Aorta (tissue), 5 donors: ENCODE data around the gene PDE4B. TPM values are rescaled to one million over a fixed set of nuclear protein-coding genes. Genes with fewer than 3 reads are reported as not detected.

Experiments
- ATAC-seq: fragments of 200-7000 bp; cut with Tn5 transposase; one replicate; pipeline ENCODE4 v1.9.1; 2022; ENCODE audit warnings: moderate library complexity; ENCODE audit not compliant: low FRiP score
- DNase-seq, 2 donors: peaks; one replicate each; pipeline ENCODE4 v3.0.0-alpha.2; 2020
- H3K27ac ChIP-seq, 2 donors: one replicate each; pipeline ENCODE4 v1.5.1; 2013; ENCODE audit warnings: low read length in 2 of 2, mild to moderate bottlenecking in 2 of 2, moderate library complexity in 2 of 2, control low read depth in 1 of 2, inconsistent platforms in 1 of 2, low read depth in 1 of 2
- H3K27me3 ChIP-seq, 2 donors: one replicate each; pipeline ENCODE4 v1.6.1; 2013; ENCODE audit warnings: control low read depth in 1 of 2, low read length in 1 of 2, mild to moderate bottlenecking in 1 of 2, moderate library complexity in 1 of 2; ENCODE audit not compliant: insufficient read depth in 2 of 2, control insufficient read depth in 1 of 2
- H3K36me3 ChIP-seq, 2 donors: one replicate each; pipeline ENCODE4 v1.6.1; 2013; ENCODE audit warnings: control low read depth in 1 of 2, low read length in 1 of 2, mild to moderate bottlenecking in 1 of 2; ENCODE audit not compliant: insufficient read depth in 2 of 2, control insufficient read depth in 1 of 2
- H3K4me1 ChIP-seq, 2 donors: one replicate each; pipeline ENCODE4 v1.6.1; 2013; ENCODE audit warnings: low read length in 2 of 2, control low read depth in 1 of 2, mild to moderate bottlenecking in 1 of 2, moderate library complexity in 1 of 2; ENCODE audit not compliant: insufficient read depth in 2 of 2, control insufficient read depth in 1 of 2
- H3K4me3 ChIP-seq, 2 donors: one replicate each; pipeline ENCODE4 v1.5.1; 2013; ENCODE audit warnings: low read length in 2 of 2, control low read depth in 1 of 2, mild to moderate bottlenecking in 1 of 2
- H3K9me3 ChIP-seq: one replicate; pipeline ENCODE4 v1.6.1; 2013; ENCODE audit warnings: mild to moderate bottlenecking, low read length; ENCODE audit not compliant: control insufficient read depth
- WGBS, 2 donors: extraction: QIAGEN DNeasy Blood & Tissue Kit; methylation state at CpG; one replicate each; pipeline ENCODE4 v1.1.7; 2013; 5-methylcytosine and 5-hydroxymethylcytosine counted together
- intact Hi-C, 2 donors: fragments of 100-400 bp; cut with DNase I; formaldehyde crosslinking; loops; one replicate each; pipeline versions ENCODE4 v1.14.2 to v1.15.0; 2022
- polyA plus RNA-seq, 2 donors: library from polyadenylated mRNA; stranded (reverse); fragments of 200-250 nt; gene quantifications; one replicate each; pipeline ENCODE4 v1.2.3, GENCODE V29; 2013
- total RNA-seq, 2 donors: library from RNA; stranded (reverse); fragmentation: NEBNext Ultra II Directional; extraction: Animal tissue kit (Norgen Biotek cat#: 25700); gene quantifications; one replicate each; pipeline ENCODE4 v1.2.1, GENCODE V29; 2021
- donor health status: healthy with polysubstance abuse.
- donor health status: Bipolar disorder and iron deficiency.
- donor health status: DM: no; HTN: no; CAD: no.
- donor health status: DM: no; HTN: no; CAD: no.
- donor health status: DM: yes; HTN: yes; CAD: no.

PDE4B gene
- total and polyA plus RNA-seq, 4 donors, result 4.8 to 24.5 (median 12.5) TPM

DNA sequence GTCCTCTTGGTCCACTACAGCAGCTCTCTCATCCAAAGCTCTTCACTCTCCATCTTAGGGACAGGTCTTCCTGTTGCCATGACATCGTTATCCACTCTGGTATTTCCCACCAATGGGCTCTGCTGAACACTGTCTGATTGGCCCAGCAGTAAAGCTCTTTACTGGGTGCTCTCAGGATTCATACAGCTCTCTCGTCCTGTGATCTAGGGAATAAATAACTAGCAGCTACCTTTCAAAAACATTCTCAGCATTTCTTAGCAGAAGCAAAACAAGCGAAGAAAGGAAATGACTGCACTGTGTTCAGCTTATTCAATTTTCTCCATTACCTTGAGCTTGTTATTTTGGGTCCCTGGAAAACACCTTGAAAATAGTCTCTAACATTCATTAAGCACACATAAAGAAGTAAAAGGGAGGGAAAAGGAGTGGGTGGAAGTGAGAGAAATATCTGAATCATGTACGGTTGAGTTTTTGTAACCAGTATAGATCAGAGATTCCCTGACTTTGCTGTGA is 577.8 kb downstream of the PDE4B start:
- no peak for DNase-seq
- Histone ChIP-seq H3K27me3 (no peaks in the 10 kb centered on the region), H3K4me1 (no peaks in the 10 kb centered on the region), H3K9me3 (no peaks in the 10 kb centered on the region), H3K4me3 (no peak overlapping the region), H3K36me3 (peaks cover 0 to 4% of the 10 kb centered on the region in 2 donors), H3K27ac (no peak overlapping the region)
- no peak for ATAC-seq
- 71 to 73% methylated on average over 4 of the region's 4 CpGs for WGBS, 2 donors
- intact Hi-C loops, result no loop called here

DNA sequence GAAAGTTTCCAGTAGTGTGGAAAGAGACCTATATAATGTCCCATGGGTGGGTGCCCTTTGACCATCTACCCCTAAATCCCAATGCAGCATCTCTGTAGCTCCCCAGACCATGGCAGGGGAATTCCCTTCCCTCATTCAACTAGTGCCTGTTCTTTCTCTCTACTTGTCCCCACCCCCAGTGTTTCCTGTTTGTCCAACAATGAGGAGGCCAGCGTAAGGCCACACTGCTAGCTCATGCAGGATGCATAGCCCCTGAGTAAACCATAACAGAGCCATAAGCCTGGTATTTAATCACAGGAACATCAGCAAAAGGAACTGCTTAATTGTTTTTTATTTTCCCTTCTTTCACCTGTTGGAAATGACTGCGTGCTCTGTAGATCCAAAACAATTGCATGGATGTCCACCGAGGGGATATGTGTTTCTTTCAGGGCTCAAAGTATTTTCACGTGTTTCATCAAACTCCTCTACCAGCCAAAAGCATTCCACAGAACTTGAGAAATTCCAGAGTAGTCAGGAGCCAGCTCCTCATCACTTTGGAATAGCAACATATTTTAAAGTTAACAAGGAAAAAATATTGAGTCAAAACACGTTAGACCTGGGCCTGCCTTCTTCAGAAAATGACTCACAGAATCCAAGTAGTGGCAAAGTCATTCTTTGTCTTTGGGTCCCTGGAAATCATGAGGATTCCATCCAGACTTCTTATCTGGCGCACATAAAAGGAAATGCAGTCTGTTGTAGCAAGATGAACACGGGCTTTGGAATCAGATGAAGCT is 578.7 kb downstream of the PDE4B start:
- intact Hi-C loops, result no loop called here
- H3K27me3 ChIP-seq, result no peaks in the 10 kb centered on the region
- H3K36me3 ChIP-seq, result peaks cover 0 to 4% of the 10 kb centered on the region in 2 donors
- ATAC-seq (peak; percentile 38), DNase-seq (peak in 1 of 2 donors; percentile 55)
- H3K27ac ChIP-seq, result peak overlapping the region in 1 of 2 donors; percentile 25
- H3K4me3 ChIP-seq, result no peak overlapping the region
- no peaks in the 10 kb centered on the region for H3K9me3 ChIP-seq
- no peaks in the 10 kb centered on the region for H3K4me1 ChIP-seq
- WGBS, 2 donors, result 40 to 42% methylated on average over 7 of the region's 7 CpGs

GRCh38 chr1:66372522-66373101 is 579.9 kb downstream of the PDE4B start:
- 91 to 92% methylated on average over 6 of the region's 6 CpGs for WGBS, 2 donors
- Histone ChIP-seq H3K4me1 (no peaks in the 10 kb centered on the region), H3K9me3 (no peaks in the 10 kb centered on the region), H3K4me3 (no peak overlapping the region), H3K36me3 (peaks cover 0 to 1% of the 10 kb centered on the region in 2 donors), H3K27me3 (no peaks in the 10 kb centered on the region), H3K27ac (no peak overlapping the region)
- no peak for ATAC-seq
- intact Hi-C loops, result no loop called here
- DNase-seq, result no peak

DNA sequence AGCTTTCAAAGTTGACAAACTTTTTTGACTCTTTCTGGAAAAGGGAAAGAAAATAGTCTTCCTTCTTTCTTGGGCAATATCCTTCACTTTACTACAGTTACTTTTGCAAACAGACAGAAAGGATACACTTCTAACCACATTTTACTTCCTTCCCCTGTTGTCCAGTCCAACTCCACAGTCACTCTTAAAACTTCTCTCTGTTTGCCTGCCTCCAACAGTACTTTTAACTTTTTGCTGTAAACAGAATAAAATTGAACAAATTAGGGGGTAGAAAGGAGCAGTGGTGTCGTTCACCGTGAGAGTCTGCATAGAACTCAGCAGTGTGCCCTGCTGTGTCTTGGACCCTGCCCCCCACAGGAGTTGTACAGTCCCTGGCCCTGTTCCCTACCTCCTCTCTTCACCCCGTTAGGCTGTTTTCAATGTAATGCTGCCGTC is 580.5 kb downstream of the PDE4B start:
- Histone ChIP-seq H3K27me3 (no peaks in the 10 kb centered on the region), H3K4me3 (no peak overlapping the region), H3K4me1 (no peaks in the 10 kb centered on the region), H3K9me3 (no peaks in the 10 kb centered on the region), H3K36me3 (peaks cover 0 to 1% of the 10 kb centered on the region in 2 donors), H3K27ac (no peak overlapping the region)
- ATAC-seq, result no peak
- DNase-seq, result no peak
- intact Hi-C loops, result no loop called here
- whole genome bisulfite sequencing, 2 donors, result 75 to 86% methylated on average over 4 of the region's 4 CpGs

GRCh38 chr1:66374148-66374547 is 581.5 kb downstream of the PDE4B start:
- DNase-seq (no peak), ATAC-seq (no peak)
- WGBS, 2 donors, result 92 to 94% methylated on average over 2 of the region's 2 CpGs
- Histone ChIP-seq H3K36me3 (peaks cover 0 to 1% of the 10 kb centered on the region in 2 donors), H3K9me3 (no peaks in the 10 kb centered on the region), H3K4me1 (no peaks in the 10 kb centered on the region), H3K27ac (no peak overlapping the region), H3K27me3 (no peaks in the 10 kb centered on the region), H3K4me3 (no peak overlapping the region)
- intact Hi-C loops, result no loop called here

- no peak for DNase-seq
- no peak for ATAC-seq
Measured at GRCh38 chr1:66374561-66375111, 581.9 kb downstream of the PDE4B start.

GRCh38 chr1:66375125-66375524 is 582.4 kb downstream of the PDE4B start:
- no peaks in the 10 kb centered on the region for H3K4me1 ChIP-seq
- H3K9me3 ChIP-seq, result no peaks in the 10 kb centered on the region
- ATAC-seq (no peak), DNase-seq (no peak)
- no peak overlapping the region for H3K4me3 ChIP-seq
- peaks cover 0 to 1% of the 10 kb centered on the region in 2 donors for H3K36me3 ChIP-seq
- no peaks in the 10 kb centered on the region for H3K27me3 ChIP-seq
- H3K27ac ChIP-seq, result no peak overlapping the region
- 73 to 83% methylated on average over 2 of the region's 2 CpGs for WGBS, 2 donors
- intact Hi-C loops, result no loop called here

More at GRCh38 chr1:66374561-66375111, 581.9 kb downstream of the PDE4B start:
- Histone ChIP-seq H3K27ac (no peak overlapping the region), H3K4me1 (no peaks in the 10 kb centered on the region), H3K27me3 (no peaks in the 10 kb centered on the region), H3K9me3 (no peaks in the 10 kb centered on the region), H3K36me3 (peaks cover 0 to 1% of the 10 kb centered on the region in 2 donors), H3K4me3 (no peak overlapping the region)
- WGBS, 2 donors, result 44 to 50% methylated on average over 2 of the region's 2 CpGs
- intact Hi-C loops, result no loop called here

GRCh38 chr1:66380452-66381212 is 587.9 kb downstream of the PDE4B start:
- peaks cover 0 to 3% of the 10 kb centered on the region in 2 donors for H3K4me1 ChIP-seq
- ATAC-seq, result no peak
- WGBS, 2 donors, result 48 to 59% methylated on average over 3 of the region's 3 CpGs
- H3K27me3 ChIP-seq, result no peaks in the 10 kb centered on the region
- H3K36me3 ChIP-seq, result no peaks in the 10 kb centered on the region
- no peak overlapping the region for H3K27ac ChIP-seq
- H3K9me3 ChIP-seq, result no peaks in the 10 kb centered on the region
- DNase-seq, result peak in 1 of 2 donors; percentile 66
- no peak overlapping the region for H3K4me3 ChIP-seq
- intact Hi-C loops, result no loop called here
